Lung (tissue), 12 donors: ENCODE measurements around the gene SSBP1. TPM values are rescaled to one million over a fixed set of nuclear protein-coding genes. Genes with fewer than 3 reads are reported as not detected.

Experiments used
- ATAC-seq: fragments of 200-7000 bp; cut with Tn5 transposase; one replicate; pipeline ENCODE4 v1.9.1; 2020; ENCODE audit warnings: moderate number of reproducible peaks; ENCODE audit not compliant: insufficient read depth, low FRiP score
- DNase-seq, 3 donors: peaks; one replicate each; pipeline ENCODE4 v3.0.0-alpha.2; 2013 to 2017
- H3K27ac ChIP-seq, 2 donors: one replicate each; pipeline ENCODE4 v1.5.1; 2013; ENCODE audit warnings: mild to moderate bottlenecking in 2 of 2, moderate library complexity in 2 of 2, control low read depth in 1 of 2, inconsistent platforms in 1 of 2, low read depth in 1 of 2, low read length in 1 of 2
- H3K27me3 ChIP-seq, 3 donors: one replicate each; pipeline ENCODE4 v1.5.1; 2013; ENCODE audit warnings: low read length in 2 of 3; ENCODE audit not compliant: control insufficient read depth in 3 of 3, insufficient read depth in 3 of 3
- H3K36me3 ChIP-seq, 4 donors: one replicate each; pipeline ENCODE4 v1.5.1; 2013; ENCODE audit warnings: low read length in 4 of 4, mild to moderate bottlenecking in 1 of 4, moderate library complexity in 1 of 4; ENCODE audit not compliant: control insufficient read depth in 4 of 4, insufficient read depth in 4 of 4
- H3K4me1 ChIP-seq, 5 donors: one replicate each; pipeline ENCODE4 v1.5.1; 2013; ENCODE audit warnings: low read length in 5 of 5, mild to moderate bottlenecking in 2 of 5, moderate library complexity in 1 of 5; ENCODE audit not compliant: control insufficient read depth in 5 of 5, insufficient read depth in 5 of 5
- H3K4me3 ChIP-seq: one replicate; pipeline ENCODE4 v1.5.1; 2013; ENCODE audit warnings: mild to moderate bottlenecking, control low read depth, moderate library complexity
- H3K9ac ChIP-seq, 2 donors: one replicate each; pipeline ENCODE4 v1.5.1; 2013; ENCODE audit warnings: low read length in 2 of 2, control low read depth in 1 of 2; ENCODE audit not compliant: insufficient read depth in 1 of 2
- H3K9me3 ChIP-seq, 4 donors: one replicate each; pipeline ENCODE4 v1.5.1; 2013; ENCODE audit warnings: low read length in 3 of 4, mild to moderate bottlenecking in 1 of 4, moderate library complexity in 1 of 4; ENCODE audit not compliant: control insufficient read depth in 4 of 4, insufficient read depth in 3 of 4
- CTCF ChIP-seq: IDR thresholded peaks from 2 replicates; pipeline ENCODE4 v1.5.1; 2012; ENCODE audit warnings: mild to moderate bottlenecking; ENCODE audit errors: control extremely low read depth, extremely low read depth
- WGBS, 2 donors: extraction: QIAGEN DNeasy Blood & Tissue Kit; methylation state at CpG; one replicate each; pipeline ENCODE4 v1.1.7; 2013; 5-methylcytosine and 5-hydroxymethylcytosine counted together
- polyA plus RNA-seq, 2 donors: library from polyadenylated mRNA; stranded (reverse); fragments of 200-250 nt; gene quantifications; one replicate each; pipeline ENCODE4 v1.2.1, GENCODE V29; 2013
- total RNA-seq, 2 donors: library from RNA; depleted of rRNA in 1 of 2; stranded (reverse); fragments of >200 nt in 1 of 2; gene quantifications; one replicate each; pipeline ENCODE4 v1.2.1, GENCODE V29; 2014 to 2021
- donor health status: control.
- donor health status: control.
- donor health status: Bipolar disorder and iron deficiency.
- donor health status: healthy.
- donor health status: DM: yes; HTN: yes; CAD: no.

Gene SSBP1
- total and polyA plus RNA-seq, 4 donors: 96.8 to 263 (median 136) TPM

GRCh38 chr7:141706239-141707064 is 31.7 kb upstream of the SSBP1 start:
- Histone ChIP-seq H3K9me3 (no peaks in the 10 kb centered on the region), H3K36me3 (no peaks in the 10 kb centered on the region), H3K27me3 (no peaks in the 10 kb centered on the region), H3K4me3 (no peak overlapping the region), H3K9ac (no peak overlapping the region), H3K27ac (no peak overlapping the region), H3K4me1 (peaks cover 0 to 16% (median 0%) of the 10 kb centered on the region in 5 donors)
- no peak for DNase-seq
- 95 to 98% methylated on average over 1 of the region's 1 CpG for WGBS, 2 donors
- TF ChIP-seq CTCF: no peak
- no peak for ATAC-seq

GRCh38 chr7:141708351-141708750 is 29.8 kb upstream of the SSBP1 start, which contains the start of gene WEE2:
TSS of gene WEE2 (plus strand) at chr7:141708353. CDS start at chr7:141708759, 406 bp downstream.
- Histone ChIP-seq H3K27ac (no peak within 1 kb of the TSS), H3K9ac (no peak within 1 kb of the TSS), H3K4me1 (peaks cover 0 to 9% (median 0%) of the 10 kb centered on the region in 5 donors), H3K36me3 (no peaks in the 10 kb centered on the region), H3K9me3 (no peaks in the 10 kb centered on the region), H3K27me3 (no peaks in the 10 kb centered on the region), H3K4me3 (no peak within 1 kb of the TSS)
- 90 to 96% methylated on average over 6 of the region's 6 CpGs for WGBS, 2 donors
- DNase-seq (no peak), ATAC-seq (no peak)
- TF ChIP-seq CTCF: no peak

- H3K9ac ChIP-seq: no peak overlapping the region
- H3K9me3 ChIP-seq: no peaks in the 10 kb centered on the region
- H3K27ac ChIP-seq: no peak overlapping the region
- 90 to 93% methylated on average over 2 of the region's 2 CpGs for WGBS, 2 donors
- peaks cover 0 to 7% (median 0%) of the 10 kb centered on the region in 5 donors for H3K4me1 ChIP-seq
- ATAC-seq (no peak), DNase-seq (no peak)
- no peaks in the 10 kb centered on the region for H3K36me3 ChIP-seq
- no peak overlapping the region for H3K4me3 ChIP-seq
- no peaks in the 10 kb centered on the region for H3K27me3 ChIP-seq
- no peak for TF ChIP-seq CTCF
Measured at GRCh38 chr7:141709318-141709717, 28.8 kb upstream of the SSBP1 start.
